Smooth muscle cell of the brain vasculature (primary cell): Measurements from ENCODE around the gene CHL1.

Experiments used
- DNase-seq: peaks from one replicate; pipeline ENCODE4 v3.0.0-alpha.2; 2012; ENCODE audit warnings: low read depth, low spot score

The CHL1 gene

DNA sequence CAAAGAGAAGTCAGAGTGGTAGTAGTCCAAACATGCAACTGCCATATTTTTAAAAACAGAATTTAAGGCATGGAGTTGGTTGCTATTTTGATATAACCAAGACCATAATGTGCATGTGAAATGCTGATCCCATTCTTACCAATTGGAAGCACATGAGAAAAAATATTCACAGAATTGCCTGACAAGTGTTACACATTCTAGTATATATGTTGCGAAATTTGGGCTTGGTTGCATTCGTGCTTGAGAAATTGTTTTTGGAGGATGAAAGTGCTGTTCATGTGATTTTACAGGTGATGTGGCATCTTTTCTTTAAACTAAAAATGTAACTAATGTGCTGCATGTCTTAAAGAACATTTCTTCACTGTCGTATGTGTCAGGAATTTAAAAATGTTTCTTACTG is 199.7 kb downstream of the CHL1 start:
- DNase-seq = no peak

DNA sequence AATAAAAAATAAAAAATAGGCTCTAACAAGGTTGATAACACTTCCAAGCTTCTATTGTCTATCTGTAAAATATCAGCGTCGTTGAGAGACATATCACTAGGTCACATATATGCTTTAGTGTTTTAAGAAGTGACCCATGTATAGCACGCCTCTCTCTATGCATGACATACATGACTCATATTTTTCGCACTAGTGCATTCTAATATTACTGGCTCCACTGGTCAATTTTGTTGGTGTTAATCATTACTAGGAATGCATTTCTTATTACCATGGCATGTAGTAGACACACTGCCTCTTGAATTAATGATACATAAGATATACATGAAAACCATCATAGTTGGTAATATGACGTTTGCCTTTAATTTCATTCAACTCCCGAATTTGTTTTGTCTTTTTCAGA is 203.1 kb downstream of the CHL1 start:
- no peak for DNase-seq

DNA sequence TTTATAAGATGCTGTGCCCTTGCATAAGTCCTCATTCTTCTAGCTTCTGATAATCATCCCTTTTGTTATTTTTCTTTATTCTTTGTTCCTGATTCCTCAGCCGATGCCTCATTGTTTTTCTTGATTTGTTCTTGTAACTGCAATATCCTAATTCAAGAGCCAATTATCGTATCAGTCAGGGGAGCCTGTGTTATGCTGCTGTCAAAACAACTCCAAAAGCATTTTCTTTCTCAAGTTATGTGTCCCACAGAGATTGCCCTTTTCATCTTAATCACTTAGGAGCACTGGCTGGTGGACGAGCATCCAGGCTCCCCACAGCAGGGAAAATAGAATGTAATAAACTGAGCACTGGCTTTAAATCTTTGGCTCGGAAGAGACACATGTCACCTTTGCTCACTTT is 207.3 kb downstream of the CHL1 start:
- no peak for DNase-seq

DNA sequence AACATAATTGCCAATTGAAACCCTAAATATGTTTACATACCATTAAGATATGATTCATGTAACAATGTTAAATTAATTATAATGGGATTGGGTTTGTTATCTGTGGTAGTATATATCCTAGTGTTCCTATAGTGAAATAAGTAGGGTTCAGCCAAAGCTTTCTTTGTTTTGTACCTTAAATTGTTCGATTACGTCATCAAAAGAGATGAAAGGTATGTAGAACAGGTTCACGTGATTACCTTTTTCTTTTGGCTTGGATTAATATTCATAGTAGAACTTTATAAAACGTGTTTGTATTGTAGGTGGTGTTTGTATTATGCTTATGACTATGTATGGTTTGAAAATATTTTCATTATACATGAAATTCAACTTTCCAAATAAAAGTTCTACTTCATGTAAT is 212.4 kb downstream of the CHL1 start:
- no peak for DNase-seq

DNA sequence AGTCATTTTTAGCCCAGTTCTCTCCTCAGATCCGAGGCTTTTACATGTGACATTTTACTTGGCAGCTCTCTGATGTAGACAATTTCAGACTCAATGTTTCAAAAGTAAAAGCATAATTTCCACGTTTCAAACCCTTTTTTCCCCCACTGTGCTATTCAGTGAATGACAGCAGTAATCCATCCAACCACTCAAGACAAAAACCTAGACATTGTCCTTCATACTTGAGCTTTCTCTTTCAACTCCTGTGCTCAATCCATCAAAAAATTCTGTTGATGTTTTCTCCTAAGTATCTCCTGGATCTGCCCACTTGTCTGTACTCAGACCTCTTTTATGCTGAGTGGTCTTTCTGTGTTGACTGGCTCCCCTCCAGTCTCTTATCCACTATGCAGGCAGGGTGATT is 214.7 kb downstream of the CHL1 start:
- no peak for DNase-seq

DNA sequence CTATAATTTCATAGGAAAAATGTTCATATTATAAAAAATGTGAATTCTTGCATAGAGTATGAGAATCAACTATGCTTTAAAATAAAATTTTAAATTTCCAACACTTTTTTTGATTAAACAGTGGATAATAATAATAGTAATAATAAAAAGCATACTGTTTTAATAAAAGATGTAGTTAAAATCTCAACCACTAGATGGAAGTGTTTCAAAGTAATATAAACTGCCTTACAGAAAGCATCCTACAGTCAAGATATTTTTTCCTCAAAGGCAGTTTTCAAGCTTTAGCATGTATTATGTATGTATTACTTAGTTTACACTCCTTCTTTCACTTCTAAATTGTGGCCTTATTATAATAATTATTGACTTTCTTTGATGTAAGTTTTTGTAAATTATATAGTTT is 217.5 kb downstream of the CHL1 start:
- no peak for DNase-seq

DNA sequence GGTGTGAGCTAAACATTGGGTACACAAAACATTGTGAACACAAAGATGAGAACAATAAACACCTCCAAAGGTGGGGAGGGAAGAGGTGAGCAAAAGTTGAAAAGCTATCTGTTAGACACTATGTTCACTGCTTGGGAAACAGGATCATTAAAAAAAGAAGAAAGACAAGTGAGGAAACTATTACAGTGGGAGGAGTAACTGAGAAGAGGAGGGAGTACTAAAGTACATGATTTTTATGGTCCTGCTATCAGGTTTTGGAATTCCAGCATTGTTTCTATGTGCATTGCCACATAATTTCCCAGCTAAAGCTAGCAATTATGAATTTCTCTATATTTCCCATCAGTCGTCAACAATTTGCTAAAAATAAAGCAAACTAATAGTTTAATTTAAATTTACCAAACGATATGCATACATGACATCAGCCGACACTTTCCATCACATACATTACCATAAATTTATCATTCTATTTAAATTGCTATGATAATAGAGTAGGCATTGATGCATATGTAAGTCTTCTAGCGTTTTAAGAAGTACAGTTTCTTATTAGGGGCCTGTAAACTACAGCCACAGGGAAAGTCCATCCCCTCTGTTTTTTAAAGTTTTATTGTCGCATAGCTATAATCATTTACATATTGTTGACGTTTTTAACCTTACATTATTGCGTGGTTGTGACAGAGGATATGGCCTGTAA is 221.8 kb downstream of the CHL1 start:
- no peak for DNase-seq

DNA sequence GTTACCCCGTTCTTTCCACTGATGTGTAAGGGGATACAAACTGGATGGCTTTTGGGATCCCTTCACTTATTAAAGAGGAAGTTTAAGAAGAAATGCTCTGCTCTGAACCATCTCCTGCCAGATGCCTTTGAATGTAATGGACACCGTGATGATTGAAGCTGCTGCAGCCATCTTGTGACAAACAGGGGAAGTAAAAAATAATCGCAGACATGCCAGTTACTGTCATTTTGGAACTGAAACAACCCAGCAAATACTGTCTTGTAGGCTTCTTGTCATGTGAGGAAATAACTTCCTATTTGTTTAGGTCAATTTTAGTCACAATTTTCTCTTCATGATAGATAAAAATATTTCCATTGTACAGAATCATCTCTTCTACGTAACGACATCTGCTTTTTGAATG is 224.0 kb downstream of the CHL1 start:
- no peak for DNase-seq

DNA sequence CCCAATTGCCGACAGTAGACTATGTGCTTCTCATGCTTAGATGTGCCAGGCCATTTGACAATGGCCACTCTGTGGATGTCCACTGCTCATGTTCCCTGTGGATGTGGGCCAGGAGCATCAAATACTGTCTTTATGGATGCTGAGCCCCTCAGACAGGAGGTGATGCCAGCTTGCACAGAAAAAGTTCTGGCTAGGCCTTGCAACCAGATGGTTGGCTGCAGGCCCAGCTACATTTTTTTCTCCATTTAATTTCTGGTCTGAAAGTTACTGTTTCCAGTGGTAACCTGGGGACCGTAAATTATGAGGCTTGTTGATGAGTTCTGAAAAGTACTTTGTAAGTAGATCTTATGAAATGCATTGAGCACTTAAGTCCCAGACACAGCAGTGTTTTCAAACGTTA is 228.5 kb downstream of the CHL1 start:
- DNase-seq = no peak

DNA sequence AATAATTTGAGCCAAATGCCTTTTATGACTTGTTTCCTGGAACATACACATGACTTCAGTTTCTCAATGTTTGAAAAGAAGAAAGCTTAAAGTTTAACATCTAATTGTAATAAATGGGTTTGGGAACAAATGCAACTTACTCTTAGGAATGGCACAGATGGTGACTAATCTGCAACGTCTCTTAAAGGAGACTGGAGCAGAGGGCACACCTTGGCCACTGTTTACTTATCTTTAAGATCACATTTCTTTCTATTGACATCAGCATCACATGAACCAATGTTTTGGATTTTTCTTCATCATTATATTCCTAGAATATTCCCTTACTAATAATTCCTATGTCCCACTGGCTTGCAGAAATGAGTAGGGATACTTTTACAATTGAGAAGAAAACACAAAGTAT is 229.5 kb downstream of the CHL1 start:
- DNase-seq = no peak

DNA sequence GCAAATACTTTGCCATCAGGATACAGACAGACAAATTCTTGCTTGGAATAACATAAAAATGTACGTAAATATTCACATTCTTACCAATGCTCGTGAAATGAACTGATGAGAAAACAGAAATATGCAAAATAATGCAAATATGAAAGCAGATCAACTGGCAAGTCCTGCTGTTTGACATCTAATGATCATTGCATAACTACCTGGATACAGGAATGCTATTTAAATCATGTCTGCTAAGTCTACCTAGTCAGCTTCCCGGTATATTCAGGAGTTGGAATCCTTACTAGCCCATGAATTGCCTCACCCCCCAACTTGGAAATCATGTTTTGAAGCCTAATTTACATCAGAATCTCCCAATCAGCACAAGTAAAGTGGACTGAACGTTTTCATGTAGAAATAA is 230.6 kb downstream of the CHL1 start:
- DNase-seq = no peak

DNA sequence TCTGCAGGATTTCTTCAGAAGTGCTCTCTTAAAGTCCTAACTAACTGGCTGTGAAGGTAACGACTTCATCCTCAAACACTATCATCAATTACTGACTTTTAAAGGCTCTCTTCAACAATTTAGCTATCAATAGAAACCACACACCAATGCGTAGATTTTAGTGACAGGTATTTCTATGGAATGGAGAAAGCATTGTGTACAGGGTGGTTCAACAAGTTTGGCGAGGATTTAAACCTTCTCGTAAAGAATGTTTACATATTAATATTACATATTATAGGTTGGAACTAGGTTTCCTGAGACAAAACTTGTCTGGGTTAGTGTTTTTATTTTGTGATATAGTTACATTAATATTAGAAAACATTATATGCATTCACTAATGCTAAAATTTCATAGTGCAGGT is 233.6 kb downstream of the CHL1 start:
- no peak for DNase-seq

DNA sequence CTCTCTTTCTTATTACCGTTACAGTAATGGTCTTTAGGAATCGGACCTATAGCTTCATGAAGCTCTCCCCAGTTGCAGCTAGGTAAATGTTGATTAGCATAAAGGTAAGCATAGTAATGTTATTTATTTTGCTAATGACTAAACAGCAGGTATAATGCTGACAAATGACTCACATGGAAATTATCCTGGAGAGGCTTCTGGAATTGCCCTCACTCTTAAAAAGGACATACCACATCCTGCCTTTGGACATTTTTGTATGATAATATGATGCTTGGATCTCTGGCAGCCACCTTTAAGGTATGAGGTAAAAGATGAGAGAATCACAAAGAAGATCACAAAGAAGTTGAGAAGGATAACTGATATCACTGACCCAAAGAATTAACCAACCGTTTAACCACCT is 238.6 kb downstream of the CHL1 start:
- DNase-seq = no peak

DNA sequence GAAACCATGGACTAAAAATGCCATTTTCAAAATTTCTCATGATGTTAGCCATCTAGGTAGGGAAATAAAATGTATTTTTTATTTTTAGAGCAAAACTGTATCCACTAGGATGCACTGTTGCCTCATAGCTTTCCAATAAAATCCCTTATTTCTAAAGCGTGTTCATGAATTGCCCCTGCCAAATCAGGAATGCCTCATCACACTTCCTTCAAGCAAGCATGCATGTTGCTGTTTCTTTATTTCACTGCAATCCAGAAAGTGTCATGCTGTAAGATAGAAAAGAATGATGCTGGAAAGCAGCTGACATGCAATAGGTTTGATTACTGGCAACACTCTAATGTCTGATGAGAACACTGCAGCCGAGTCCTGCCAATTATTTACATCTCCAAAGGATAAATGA is 239.5 kb downstream of the CHL1 start:
- DNase-seq = no peak

DNA sequence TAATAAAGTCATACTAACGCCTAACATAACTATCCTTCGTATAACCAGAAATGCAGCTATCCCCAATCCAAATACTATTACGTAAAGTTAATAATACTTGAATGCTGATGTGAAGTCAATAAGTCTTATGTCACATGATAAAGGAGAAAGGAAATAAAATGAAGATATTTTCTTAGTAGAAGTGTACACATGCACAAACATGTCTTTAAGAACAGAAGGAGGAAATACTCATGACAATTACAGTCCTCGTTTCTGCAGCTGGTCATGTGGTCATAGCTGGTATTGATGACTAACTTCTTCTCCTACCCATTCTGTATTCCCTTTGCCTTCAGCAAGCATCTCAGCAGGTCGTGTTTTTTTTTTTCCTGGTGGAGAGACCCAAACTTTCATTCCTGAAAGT is 244.3 kb downstream of the CHL1 start:
- DNase-seq = no peak

DNA sequence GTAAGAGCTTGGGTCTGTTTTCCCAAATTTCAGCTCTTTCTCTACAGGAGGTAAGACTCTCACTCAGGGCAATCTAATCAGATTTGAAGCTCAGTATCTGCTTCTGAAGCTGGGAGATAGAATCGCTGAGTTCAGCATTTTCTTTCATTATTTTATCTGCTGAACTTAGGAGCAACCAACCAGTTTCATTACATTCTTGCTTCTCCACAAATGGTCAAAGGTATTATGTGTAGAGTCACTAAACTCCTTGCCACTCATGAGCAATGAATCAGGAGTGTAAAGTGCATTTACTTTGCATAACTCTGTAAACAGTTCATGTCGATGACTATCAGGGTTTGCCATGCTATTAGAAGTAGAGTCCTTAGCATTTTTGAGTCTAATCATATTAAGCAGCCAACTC is 249.4 kb downstream of the CHL1 start:
- DNase-seq = no peak

DNA sequence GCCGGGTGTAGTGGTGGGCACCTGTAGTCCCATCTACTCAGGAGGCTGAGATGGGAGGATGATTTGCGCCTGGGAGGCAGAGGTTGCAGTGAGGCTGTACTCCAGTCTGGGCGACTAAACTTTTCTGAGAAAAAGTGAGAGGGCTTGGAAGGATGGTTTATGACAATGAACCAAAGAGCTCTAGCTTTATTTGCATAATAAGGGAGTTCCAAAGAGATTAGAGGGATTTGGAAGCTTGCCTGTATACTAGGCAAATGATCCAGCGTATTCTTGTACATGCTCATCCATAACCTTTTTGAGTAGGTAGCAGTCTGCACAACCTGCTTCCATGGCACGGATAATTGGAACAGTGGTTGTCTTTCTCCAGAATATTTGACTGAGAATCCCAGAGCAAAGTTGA is 251.1 kb downstream of the CHL1 start:
- no peak for DNase-seq

DNA sequence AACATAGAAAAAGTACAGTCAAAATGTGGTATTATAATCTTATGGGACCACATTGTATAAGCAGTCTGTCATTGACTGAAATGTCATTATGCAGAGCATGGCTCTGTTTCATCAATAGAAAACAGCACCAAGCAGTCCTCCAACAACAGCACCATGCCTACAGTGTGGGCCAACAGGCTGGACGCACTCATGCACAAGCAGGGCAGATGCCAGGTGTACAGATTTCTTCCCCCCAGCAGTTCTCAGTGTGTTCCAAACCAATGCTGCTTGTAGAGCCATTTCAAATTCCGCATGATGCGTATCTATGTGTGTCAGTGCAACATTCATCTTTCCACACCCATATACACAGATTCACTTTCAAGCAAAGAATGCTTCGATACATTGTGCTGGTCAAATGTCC is 253.1 kb downstream of the CHL1 start:
- DNase-seq = no peak

DNA sequence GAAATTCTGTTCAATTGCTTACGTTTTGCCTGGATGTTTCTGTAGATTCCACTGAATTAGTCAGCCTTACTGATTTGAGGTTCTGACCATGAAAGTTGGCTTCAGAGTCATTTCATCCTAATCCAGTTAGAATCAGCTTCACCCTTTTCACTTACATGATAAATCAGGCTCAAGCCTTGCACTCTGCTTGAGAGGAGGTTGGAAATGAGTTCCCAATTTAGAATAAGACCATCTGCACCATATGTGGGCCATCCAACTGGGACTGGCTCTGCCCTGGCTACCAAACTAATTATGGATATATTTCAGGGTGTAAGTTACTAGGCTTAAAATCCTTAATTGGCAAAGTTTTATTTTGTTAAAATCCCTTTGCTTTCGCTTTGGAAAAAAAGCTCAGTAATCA is 255.7 kb downstream of the CHL1 start:
- no peak for DNase-seq

DNA sequence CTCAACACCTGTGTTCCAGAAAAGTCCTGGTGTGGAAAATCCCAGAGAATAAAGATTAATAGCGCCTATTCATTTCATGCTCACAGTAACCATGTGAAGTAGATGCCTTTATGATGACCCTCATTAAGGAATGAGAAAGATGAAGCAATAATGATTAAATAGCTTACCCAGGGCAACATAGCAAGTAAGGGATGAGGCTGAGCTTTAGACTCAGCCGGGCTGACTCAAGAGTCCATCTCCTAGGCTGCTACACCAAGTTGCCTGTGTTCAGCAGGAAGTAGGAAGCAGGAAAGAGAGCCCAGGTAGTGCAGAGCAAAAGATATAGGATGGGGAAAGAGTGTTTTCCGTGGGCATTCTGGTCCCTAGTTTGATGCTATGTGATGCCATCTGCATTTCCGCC is 256.5 kb downstream of the CHL1 start:
- no peak for DNase-seq

DNA sequence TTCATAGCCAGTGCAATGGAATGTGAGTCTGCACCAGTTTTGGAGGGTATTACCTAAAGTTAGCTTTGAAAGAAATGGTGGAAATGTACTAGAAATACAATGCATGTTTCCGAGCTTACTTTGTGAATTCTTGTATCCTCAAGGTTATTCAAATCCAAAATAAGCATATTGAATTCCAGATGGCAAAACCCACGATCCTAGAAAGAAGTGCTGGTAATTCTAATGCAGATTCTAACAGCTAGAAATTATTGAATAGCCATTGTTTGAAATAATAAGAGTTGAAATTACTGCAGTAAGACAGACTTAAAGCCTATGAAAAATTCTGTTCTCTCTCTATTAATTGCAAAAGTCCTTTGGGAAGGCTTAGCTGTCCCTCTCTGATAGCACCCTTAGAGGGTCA is 258.4 kb downstream of the CHL1 start:
- DNase-seq = no peak

DNA sequence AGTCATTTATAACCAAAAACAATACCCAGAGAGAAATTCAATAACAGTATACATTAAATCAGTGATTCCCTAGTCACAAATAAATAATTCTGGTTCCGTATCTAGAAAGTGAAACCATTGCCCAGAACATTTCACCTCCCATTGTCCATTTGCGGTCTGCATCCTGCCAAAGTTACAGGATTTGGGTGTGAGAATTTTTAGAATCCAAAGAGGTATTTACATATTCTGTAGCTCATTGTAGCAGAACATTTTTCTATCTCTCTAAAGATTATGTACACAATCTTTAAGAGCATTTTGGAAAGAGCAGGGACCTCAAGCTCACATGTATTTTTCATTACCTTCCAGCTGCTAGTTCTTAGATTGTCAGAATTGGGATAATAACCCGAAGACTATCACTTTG is 261.6 kb downstream of the CHL1 start:
- no peak for DNase-seq

DNA sequence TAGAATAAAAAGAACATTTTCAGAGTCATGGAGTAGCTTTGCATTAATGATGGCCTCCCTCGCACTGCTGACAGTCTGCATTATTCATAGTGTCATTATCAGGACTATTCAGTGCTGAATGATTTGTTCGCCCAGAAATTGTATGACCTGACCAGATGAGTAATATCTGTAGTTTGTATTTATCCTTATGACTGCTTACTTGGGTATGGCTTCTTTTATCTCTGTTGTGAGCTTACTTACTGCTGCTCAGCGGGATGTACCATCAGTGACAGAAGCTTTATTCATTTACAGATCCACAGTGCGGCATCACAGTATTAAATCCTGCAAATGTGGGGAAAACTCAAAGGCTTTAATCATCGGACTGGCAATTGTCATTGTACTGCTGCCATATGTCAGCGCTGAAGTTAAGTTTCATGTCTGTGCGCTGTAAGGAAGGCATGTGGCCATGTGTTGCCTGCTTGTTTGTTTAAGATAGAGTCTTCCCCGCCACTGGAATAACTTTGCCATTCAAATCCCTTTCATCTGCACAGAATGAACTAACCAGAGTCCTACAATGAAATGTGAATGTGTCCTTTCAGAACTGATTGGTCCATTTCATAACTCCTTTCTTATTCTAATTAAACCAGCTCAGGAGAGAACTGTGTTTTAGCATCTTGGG is 262.2 kb downstream of the CHL1 start:
- DNase-seq = no peak
